Breast epithelium (tissue), 3 donors: ENCODE results near the gene SOST.
"Not testable (repeated sequence)": the region's sequence is repeated elsewhere in the genome, so short reads cannot be mapped to it uniquely, and the experiment has no call there.

Experiments
- CTCF ChIP-seq, 3 donors: fragments of 450-650 bp; IDR thresholded peaks; one replicate each; pipeline ENCODE4 v1.5.1; 2016 to 2017; ENCODE audit warnings: antibody characterized with exemption in 3 of 3, mild to moderate bottlenecking in 3 of 3, moderate library complexity in 3 of 3
- POLR2A ChIP-seq: fragments of 450-650 bp; IDR thresholded peaks from one replicate; pipeline ENCODE4 v1.6.1; 2016; ENCODE audit warnings: antibody characterized with exemption, mild to moderate bottlenecking, moderate library complexity
- POLR2AphosphoS5 ChIP-seq, 3 donors: sonication (generic); formaldehyde crosslinking; IDR thresholded peaks; one replicate each; pipeline ENCODE4 v1.6.1; 2017; ENCODE audit warnings: antibody characterized with exemption in 3 of 3

DNA sequence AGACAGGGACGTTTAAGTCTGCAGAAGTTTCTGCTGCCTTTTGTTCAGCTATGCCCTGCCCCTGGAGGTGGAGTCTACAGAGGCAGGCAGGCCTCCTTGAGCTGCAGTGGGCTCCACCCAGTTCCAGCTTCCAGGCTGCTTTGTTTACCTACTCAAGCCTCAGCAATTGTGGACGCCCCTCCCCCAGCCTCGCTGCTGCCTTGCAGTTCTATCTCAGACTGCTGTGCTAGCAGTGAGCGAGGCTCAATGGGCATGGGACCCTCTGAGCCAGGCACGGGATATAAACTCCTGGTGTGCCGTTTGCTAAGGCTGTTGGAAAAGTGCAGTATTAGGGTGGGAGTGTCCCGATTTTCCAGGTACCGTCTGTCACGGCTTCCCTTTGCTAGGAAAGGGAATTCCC lies 39.4 kb upstream of the SOST start:
- TF ChIP-seq CTCF (IDR thresholded peaks at IDR 0.05); POLR2A; POLR2AphosphoS5 (IDR thresholded peaks at IDR 0.05): not testable (repeated sequence)
